A549 (cell line): ENCODE data around the gene RPL6. TPM values are rescaled to one million over a fixed set of nuclear protein-coding genes. Genes with fewer than 3 reads are reported as not detected.
A peak's percentile ranks its signal among the peaks of the same experiment; 100 is the strongest.

Source experiments
- ATAC-seq, 2 experiments: fragments of 200-7000 bp in 1 of 2; fragments of >200 bp in 1 of 2; cut with Nextera tagmentation in 1 of 2; cut with Tn5 transposase in 1 of 2; 3 replicates each; pipeline versions ENCODE4 v1.8.0 to v1.9.1; 2018 to 2020; ENCODE audit warnings: mild to moderate bottlenecking in 1 of 2, moderate library complexity in 1 of 2
- CTCF ChIA-PET: fragments of 300-600 bp; sonication (Branson Sonifier 250); formaldehyde crosslinking; extraction: SDS; loops from one replicate; lab custom pipeline; 2021; ENCODE audit warnings: antibody characterized with exemption, inconsistent platforms; lab: Yijun Ruan, JAX
- POLR2A ChIA-PET: fragments of 350-600 bp; formaldehyde crosslinking; extraction: SDS; loops from one replicate; lab custom pipeline; 2021; ENCODE audit warnings: antibody characterized with exemption, inconsistent platforms; lab: Yijun Ruan, JAX
- DNase-seq, 2 experiments: peaks; one replicate each; pipeline versions ENCODE4 v3.0.0 to v3.0.0-alpha.2; 2011 to 2016; ENCODE audit warnings: low read depth in 1 of 2, low spot score in 1 of 2
- FAIRE-seq: peaks from 2 replicates; lab custom pipeline; 2011; peaks lifted over from hg19 to GRCh38; lab: Jason Lieb, UNC
- H3K27ac ChIP-seq, 2 experiments: fragments of >200 bp; sonication (Bioruptor Twin); formaldehyde crosslinking; 3 replicates each; pipeline ENCODE4 v1.5.1; 2016 to 2017
- H3K4me1 ChIP-seq: fragments of >200 bp; sonication (Bioruptor Twin); formaldehyde crosslinking; 3 replicates; pipeline ENCODE4 v1.6.1; 2016
- H3K4me2 ChIP-seq: fragments of >200 bp; sonication (Bioruptor Twin); formaldehyde crosslinking; 3 replicates; pipeline ENCODE4 v1.6.1; 2016
- H3K4me3 ChIP-seq: fragments of >200 bp; sonication (Bioruptor Twin); formaldehyde crosslinking; 3 replicates; pipeline ENCODE4 v1.5.1; 2016
- H3K9me3 ChIP-seq: fragments of >200 bp; sonication (Bioruptor Twin); formaldehyde crosslinking; 3 replicates; pipeline ENCODE4 v1.6.1; 2016
- CBX2 ChIP-seq: fragments of 200-600 bp; sonication (generic); IDR thresholded peaks from 2 replicates; pipeline ENCODE4 v1.6.1; 2016; ENCODE audit warnings: low read depth, mild to moderate bottlenecking, borderline replicate concordance
- CEBPB ChIP-seq, 2 experiments: fragments of >200 bp in 1 of 2; sonication (Bioruptor Twin) in 1 of 2; formaldehyde crosslinking in 1 of 2; IDR thresholded peaks; 2 replicates each; pipeline ENCODE4 v1.6.1; 2012 to 2016
- E2F6 ChIP-seq: IDR thresholded peaks from 2 replicates; pipeline ENCODE4 v1.6.1; 2012; ENCODE audit warnings: low read depth, borderline replicate concordance
- EHF ChIP-seq: fragments of 250-450 bp; sonication (Bioruptor Pico); IDR thresholded peaks from 2 replicates; pipeline ENCODE4 v1.5.0; 2020; ENCODE audit warnings: mild to moderate bottlenecking
- EHMT2 ChIP-seq: fragments of 200-600 bp; sonication (generic); IDR thresholded peaks from 2 replicates; pipeline ENCODE4 v1.6.1; 2016; ENCODE audit warnings: antibody characterized with exemption, low read depth, mild to moderate bottlenecking, moderate library complexity
- ELK1 ChIP-seq: fragments of 150-350 bp; IDR thresholded peaks from 2 replicates; pipeline ENCODE4 v1.6.1; 2014; ENCODE audit warnings: low read depth, mild to moderate bottlenecking, low read length
- ESRRA ChIP-seq: fragments of 150-350 bp; IDR thresholded peaks from 2 replicates; pipeline ENCODE4 v1.6.1; 2014; ENCODE audit warnings: mild to moderate bottlenecking, low read length, borderline replicate concordance
- FOSB ChIP-seq: fragments of 250-450 bp; sonication (Bioruptor Pico); IDR thresholded peaks from 2 replicates; pipeline ENCODE4 v1.5.0; 2020; ENCODE audit warnings: mild to moderate bottlenecking, moderate library complexity
- GATA3 ChIP-seq: IDR thresholded peaks from 2 replicates; pipeline ENCODE4 v1.6.1; 2012; ENCODE audit warnings: borderline replicate concordance
- HDAC2 ChIP-seq: fragments of 200-600 bp; sonication (generic); IDR thresholded peaks from 2 replicates; pipeline ENCODE4 v1.6.1; 2016
- HMGXB4 ChIP-seq: fragments of 250-450 bp; sonication (Bioruptor Pico); IDR thresholded peaks from 2 replicates; pipeline ENCODE4 v1.5.0; 2021; ENCODE audit warnings: mild to moderate bottlenecking, moderate library complexity, borderline replicate concordance
- KDM1A ChIP-seq: fragments of 200-600 bp; sonication (generic); IDR thresholded peaks from 2 replicates; pipeline ENCODE4 v1.6.1; 2016; ENCODE audit warnings: low read depth, mild to moderate bottlenecking
- MAFK ChIP-seq: fragments of 450-650 bp; IDR thresholded peaks from 2 replicates; pipeline ENCODE4 v1.6.1; 2014; ENCODE audit not compliant: partially characterized antibody
- MAX ChIP-seq: IDR thresholded peaks from 2 replicates; pipeline ENCODE4 v1.6.1; 2012
- PHF8 ChIP-seq: fragments of 200-600 bp; sonication (generic); IDR thresholded peaks from 2 replicates; pipeline ENCODE4 v1.6.1; 2016; ENCODE audit warnings: low read depth, mild to moderate bottlenecking, antibody characterized with exemption, moderate library complexity, borderline replicate concordance
- POLR2AphosphoS2 ChIP-seq: conservative IDR thresholded peaks from 2 replicates; pipeline ENCODE4 v1.6.1; 2012; ENCODE audit warnings: low read length, improper control_type of control experiment, inconsistent platforms
- RARB ChIP-seq: fragments of 250-450 bp; sonication (Bioruptor Pico); IDR thresholded peaks from 2 replicates; pipeline ENCODE4 v1.8.0; 2021; ENCODE audit warnings: mild to moderate bottlenecking, moderate library complexity
- RNF2 ChIP-seq: fragments of 200-600 bp; sonication (generic); IDR thresholded peaks from 2 replicates; pipeline ENCODE4 v1.6.1; 2016; ENCODE audit warnings: low read depth, mild to moderate bottlenecking, antibody characterized with exemption, moderate library complexity, borderline replicate concordance
- SREBF2 ChIP-seq: fragments of 450-650 bp; IDR thresholded peaks from 2 replicates; pipeline ENCODE4 v1.6.1; 2014; ENCODE audit warnings: mild to moderate bottlenecking, moderate library complexity
- USF2 ChIP-seq: fragments of 450-650 bp; IDR thresholded peaks from 2 replicates; pipeline ENCODE4 v1.6.1; 2014; ENCODE audit warnings: antibody characterized with exemption
- ZFP36 ChIP-seq: fragments of 450-650 bp; IDR thresholded peaks from 2 replicates; pipeline ENCODE4 v1.6.1; 2014; ENCODE audit warnings: borderline replicate concordance; ENCODE audit not compliant: partially characterized antibody
- ZNF302 ChIP-seq: fragments of 250-450 bp; sonication (Bioruptor Pico); IDR thresholded peaks from 2 replicates; pipeline ENCODE4 v1.9.0; 2021; ENCODE audit warnings: inconsistent platforms, mild to moderate bottlenecking, moderate library complexity
- ZSCAN20 ChIP-seq: fragments of 250-450 bp; sonication (Bioruptor Pico); IDR thresholded peaks from 2 replicates; pipeline ENCODE4 v1.8.0; 2022; ENCODE audit warnings: mild to moderate bottlenecking, moderate library complexity
- WGBS: methylation state at CpG from one replicate; pipeline ENCODE4 v1.1.6; 2017; ENCODE audit errors: missing lambda C conversion rate; 5-methylcytosine and 5-hydroxymethylcytosine counted together
- polyA plus RNA-seq, 4 experiments: library from polyadenylated mRNA; depleted of rRNA in 3 of 4; stranded (reverse); fragments of >200 nt; fragmentation: RNase III in 1 of 4; extraction: RNeasy Plus Mini Kit Qiagen cat#74134 plus additional on column Dnase treatment in 1 of 4; gene quantifications; 2 replicates in 3 of 4; 3 replicates in 1 of 4; pipeline ENCODE4 v1.2.3, GENCODE V29; 2011 to 2017

The RPL6 gene
- polyA plus RNA-seq, 2 of the 4 experiments (the other 2 are of a cell fraction): 1,661 to 2,889 TPM

GRCh38 chr12:112431965-112432364 lies 22.6 kb upstream of the RPL6 start (continued):
- TF ChIP-seq RARB (CRISPR knock-in tag) (no peak), HDAC2 (no peak), USF2 (no peak)

GRCh38 chr12:112430929-112431328 lies 21.5 kb upstream of the RPL6 start:
- POLR2A ChIA-PET: no interaction called here

GRCh38 chr12:112427760-112428159 lies 18.4 kb upstream of the RPL6 start:
- POLR2A ChIA-PET: no interaction called here
- no peak overlapping the region for H3K4me2 ChIP-seq
- H3K27ac ChIP-seq: no peak overlapping the region
- no peaks in the 10 kb centered on the region for H3K9me3 ChIP-seq
- TF ChIP-seq HMGXB4 (CRISPR knock-in tag) (no peak), FOSB (CRISPR knock-in tag) (no peak), SREBF2 (no peak), ZFP36 (no peak), E2F6 (no peak), EHF (no peak), MAFK (no peak), PHF8 (no peak), POLR2AphosphoS2 (no peak), USF2 (no peak), ZSCAN20 (CRISPR knock-in tag) (no peak)
- ATAC-seq: no peak
- FAIRE-seq: no peak
- CTCF ChIA-PET: interaction anchor here (0.9 kb wide), 1 partner anchor 167 kb away, joined by 3 read pairs; no protein-coding TSS in a partner anchor
- H3K4me1 ChIP-seq: no peaks in the 10 kb centered on the region
- DNase-seq: no peak
- 98% methylated on average over 2 of the region's 2 CpGs for WGBS
- H3K4me3 ChIP-seq: no peak overlapping the region

More at GRCh38 chr12:112430929-112431328, 21.5 kb upstream of the RPL6 start:
- CTCF ChIA-PET: interaction anchor here (0.6 to 1.7 kb wide), 2 partner anchors 9 to 228 kb away, joined by 3 to 8 read pairs; no protein-coding TSS in a partner anchor
- TF ChIP-seq GATA3: no peak
- TF ChIP-seq MAX: no peak
- TF ChIP-seq ESRRA: no peak
- TF ChIP-seq PHF8: no peak
- TF ChIP-seq ELK1: no peak
- no peak for TF ChIP-seq CEBPB (IDR thresholded peaks at IDR 0.05)
- TF ChIP-seq POLR2AphosphoS2: no peak
- no peak for TF ChIP-seq CBX2
- TF ChIP-seq RNF2: no peak
- TF ChIP-seq USF2: no peak
- TF ChIP-seq RARB (CRISPR knock-in tag): no peak
- no peak for TF ChIP-seq EHMT2
- no peak for TF ChIP-seq ZNF302
- no peak for TF ChIP-seq EHF
- TF ChIP-seq KDM1A: no peak
- no peaks in the 10 kb centered on the region for H3K4me1 ChIP-seq
- H3K27ac ChIP-seq: no peak overlapping the region
- no peak overlapping the region for H3K4me3 ChIP-seq
- 76% methylated on average over 5 of the region's 5 CpGs for WGBS
- no peak for DNase-seq
- no peak for FAIRE-seq
- H3K9me3 ChIP-seq: no peaks in the 10 kb centered on the region
- H3K4me2 ChIP-seq: no peak overlapping the region
- ATAC-seq: peak in 1 of 2 experiments; percentile 35; a peak in 2 of 6 replicates
